Cardiac muscle cell (in vitro differentiated cells and primary cell): ENCODE measurements around the gene CENPM. TPM values are rescaled to one million over a fixed set of nuclear protein-coding genes. Genes with fewer than 3 reads are reported as not detected.

ENCODE experiments used
- DNase-seq, 2 donors: peaks; one replicate each; pipeline versions ENCODE4 v3.0.0 to v3.0.0-alpha.2; 2010 to 2017; ENCODE audit warnings: low read depth in 1 of 2, low spot score in 1 of 2
- H3K27ac ChIP-seq: fragments of 200-600 bp; sonication (generic); 2 replicates; pipeline ENCODE4 v1.5.1; 2016
- H3K27me3 ChIP-seq: fragments of 200-600 bp; sonication (generic); 2 replicates; pipeline ENCODE4 v1.6.0; 2016; ENCODE audit warnings: control low read depth
- H3K36me3 ChIP-seq: fragments of 200-600 bp; sonication (generic); 2 replicates; pipeline ENCODE4 v1.5.1; 2016; ENCODE audit warnings: control low read depth
- H3K4me1 ChIP-seq: fragments of 200-600 bp; sonication (generic); 2 replicates; pipeline ENCODE4 v1.8.1; 2017; ENCODE audit warnings: low read depth, mild to moderate bottlenecking, mixed run types
- H3K4me3 ChIP-seq: fragments of 200-600 bp; sonication (generic); 2 replicates; pipeline ENCODE4 v1.5.1; 2016; ENCODE audit warnings: mild to moderate bottlenecking
- H3K9me3 ChIP-seq: fragments of 200-600 bp; sonication (generic); 2 replicates; pipeline ENCODE4 v1.5.1; 2017; ENCODE audit warnings: low read depth, mild to moderate bottlenecking, control low read depth
- CTCF ChIP-seq: IDR thresholded peaks from 2 replicates; pipeline ENCODE4 v1.5.1; 2012; ENCODE audit warnings: low read depth, mild to moderate bottlenecking, low read length
- polyA plus RNA-seq: library from polyadenylated mRNA; unstranded; fragments of >200 nt; fragmentation: Nextera tagmentation; extraction: Ambion mirVana; gene quantifications from 2 replicates; pipeline ENCODE4 v1.2.1, GENCODE V29; 2016
- total RNA-seq: library from RNA; depleted of rRNA; stranded (reverse); fragments of >200 nt; gene quantifications from 2 replicates; pipeline ENCODE4 v1.2.3, GENCODE V29; 2016

CENPM gene
- total and polyA plus RNA-seq, 2 experiments from 2014 or later, result 25.8 to 26.7 TPM

- DNase-seq, result peak; percentile 86
- peak; percentile 88 for TF ChIP-seq CTCF
- H3K9me3 ChIP-seq, result no peaks in the 10 kb centered on the region
- H3K4me1 ChIP-seq, result peaks cover 4% of the 10 kb centered on the region
- H3K36me3 ChIP-seq, result no peaks in the 10 kb centered on the region
- H3K4me3 ChIP-seq, result no peak overlapping the region
- H3K27me3 ChIP-seq, result no peaks in the 10 kb centered on the region
- no peak overlapping the region for H3K27ac ChIP-seq
Measured at GRCh38 chr22:41940832-41941765, 5.9 kb downstream of the CENPM start.

GRCh38 chr22:41939981-41940831 lies 6.7 kb downstream of the CENPM start:
- DNase-seq, result no peak
- H3K27ac ChIP-seq, result no peak overlapping the region

GRCh38 chr22:41936894-41937169 lies 10.1 kb downstream of the CENPM start:
- Histone ChIP-seq H3K36me3 (no peaks in the 10 kb centered on the region), H3K4me3 (no peak overlapping the region), H3K9me3 (no peaks in the 10 kb centered on the region), H3K27ac (no peak overlapping the region), H3K4me1 (no peaks in the 10 kb centered on the region), H3K27me3 (no peaks in the 10 kb centered on the region)
- DNase-seq, result no peak
- no peak for TF ChIP-seq CTCF

More at GRCh38 chr22:41939981-41940831, 6.7 kb downstream of the CENPM start:
- no peaks in the 10 kb centered on the region for H3K36me3 ChIP-seq
- no peaks in the 10 kb centered on the region for H3K9me3 ChIP-seq
- H3K4me3 ChIP-seq, result no peak overlapping the region
- no peaks in the 10 kb centered on the region for H3K27me3 ChIP-seq
- H3K4me1 ChIP-seq, result no peaks in the 10 kb centered on the region
- TF ChIP-seq CTCF, result no peak

GRCh38 chr22:41935509-41935908 lies 11.4 kb downstream of the CENPM start:
- Histone ChIP-seq H3K27ac (no peak overlapping the region), H3K4me1 (no peaks in the 10 kb centered on the region), H3K36me3 (no peaks in the 10 kb centered on the region), H3K9me3 (no peaks in the 10 kb centered on the region), H3K4me3 (no peak overlapping the region), H3K27me3 (no peaks in the 10 kb centered on the region)
- TF ChIP-seq CTCF, result no peak
- no peak for DNase-seq

GRCh38 chr22:41935015-41935351 lies 12.0 kb downstream of the CENPM start:
- H3K36me3 ChIP-seq, result no peaks in the 10 kb centered on the region
- H3K4me1 ChIP-seq, result no peaks in the 10 kb centered on the region
- H3K9me3 ChIP-seq, result no peaks in the 10 kb centered on the region
- no peak for DNase-seq
- no peak overlapping the region for H3K27ac ChIP-seq
- H3K27me3 ChIP-seq, result no peaks in the 10 kb centered on the region
- no peak for TF ChIP-seq CTCF
- H3K4me3 ChIP-seq, result no peak overlapping the region
